Measurements from ENCODE around the gene ZSCAN2.
"Not testable (repeated sequence)": the region's sequence is repeated elsewhere in the genome, so short reads cannot be mapped to it uniquely, and the experiment has no call there.

Gene ZSCAN2

GRCh38 chr15:84600687-84601554 is at the start of gene ZSCAN2:
ZSCAN2 (plus strand) TSS chr15:84601009; CDS start chr15:84603928, 2,919 bp downstream.
- DNase-seq (ENCODE audit: low read depth), result peak; percentile 88
- TF ChIP-seq CTCF (conservative IDR thresholded peaks at IDR 0.05; ENCODE audit: control insufficient read depth, insufficient read depth, low read depth, low read length), result no peak
- peak within 1 kb of the TSS; percentile 87 for H3K4me3 ChIP-seq (ENCODE audit: control insufficient read depth, low read depth, low read length)

GRCh38 chr15:84551624-84552023 is 49.2 kb upstream of the ZSCAN2 start:
- not testable (repeated sequence) for H3K4me3 ChIP-seq (ENCODE audit: control insufficient read depth, low read depth, low read length); DNase-seq (ENCODE audit: low read depth)

GRCh38 chr15:84552896-84553295 is 47.9 kb upstream of the ZSCAN2 start:
- peak; percentile 17 for DNase-seq (ENCODE audit: low read depth)

GRCh38 chr15:84556690-84557089 is 44.1 kb upstream of the ZSCAN2 start:
- not testable (repeated sequence) for H3K4me3 ChIP-seq (ENCODE audit: control insufficient read depth, low read depth, low read length); DNase-seq (ENCODE audit: low read depth)

More at GRCh38 chr15:84552896-84553295, 47.9 kb upstream of the ZSCAN2 start:
- no peak for TF ChIP-seq CTCF (conservative IDR thresholded peaks at IDR 0.05; ENCODE audit: control insufficient read depth, insufficient read depth, low read depth, low read length)
- H3K4me3 ChIP-seq (ENCODE audit: control insufficient read depth, low read depth, low read length), result no peak overlapping the region

GRCh38 chr15:84568021-84568420 is 32.8 kb upstream of the ZSCAN2 start:
- H3K4me3 ChIP-seq (ENCODE audit: control insufficient read depth, low read depth, low read length), result not testable (repeated sequence)

GRCh38 chr15:84570164-84570735 is 30.6 kb upstream of the ZSCAN2 start:
- peak; percentile 36 for DNase-seq (ENCODE audit: low read depth)
- TF ChIP-seq CTCF (conservative IDR thresholded peaks at IDR 0.05; ENCODE audit: control insufficient read depth, insufficient read depth, low read depth, low read length), result no peak
- peak overlapping the region; percentile 70 for H3K4me3 ChIP-seq (ENCODE audit: control insufficient read depth, low read depth, low read length)

More at GRCh38 chr15:84568021-84568420, 32.8 kb upstream of the ZSCAN2 start:
- DNase-seq (ENCODE audit: low read depth), result not testable (repeated sequence)

- TF ChIP-seq CTCF (conservative IDR thresholded peaks at IDR 0.05; ENCODE audit: control insufficient read depth, insufficient read depth, low read depth, low read length), result no peak
- H3K4me3 ChIP-seq (ENCODE audit: control insufficient read depth, low read depth, low read length), result no peak overlapping the region
- DNase-seq (ENCODE audit: low read depth), result no peak
These were observed 28.6 kb upstream of the ZSCAN2 start for GRCh38 chr15:84572231-84572630.

- no peak overlapping the region for H3K4me3 ChIP-seq (ENCODE audit: control insufficient read depth, low read depth, low read length)
- no peak for DNase-seq (ENCODE audit: low read depth)
- TF ChIP-seq CTCF (conservative IDR thresholded peaks at IDR 0.05; ENCODE audit: control insufficient read depth, insufficient read depth, low read depth, low read length), result no peak
These were observed 25.3 kb upstream of the ZSCAN2 start for GRCh38 chr15:84575493-84575892.

- DNase-seq (ENCODE audit: low read depth); H3K4me3 ChIP-seq (ENCODE audit: control insufficient read depth, low read depth, low read length): not testable (repeated sequence)
These were observed 22.9 kb upstream of the ZSCAN2 start for GRCh38 chr15:84577891-84578290.

GRCh38 chr15:84579261-84579721 is 21.5 kb upstream of the ZSCAN2 start:
- H3K4me3 ChIP-seq (ENCODE audit: control insufficient read depth, low read depth, low read length), result not testable (repeated sequence)
- DNase-seq (ENCODE audit: low read depth), result peak; percentile 7

- not testable (repeated sequence) for H3K4me3 ChIP-seq (ENCODE audit: control insufficient read depth, low read depth, low read length); DNase-seq (ENCODE audit: low read depth)
These were observed 19.0 kb upstream of the ZSCAN2 start for GRCh38 chr15:84581676-84582428.
